GM04504 (cell line): Measurements from ENCODE around the gene GUCY2D.

ENCODE experiments used
- DNase-seq: peaks from one replicate; pipeline ENCODE4 v3.0.0-alpha.2; 2012; ENCODE audit warnings: low read depth

The GUCY2D gene

DNA sequence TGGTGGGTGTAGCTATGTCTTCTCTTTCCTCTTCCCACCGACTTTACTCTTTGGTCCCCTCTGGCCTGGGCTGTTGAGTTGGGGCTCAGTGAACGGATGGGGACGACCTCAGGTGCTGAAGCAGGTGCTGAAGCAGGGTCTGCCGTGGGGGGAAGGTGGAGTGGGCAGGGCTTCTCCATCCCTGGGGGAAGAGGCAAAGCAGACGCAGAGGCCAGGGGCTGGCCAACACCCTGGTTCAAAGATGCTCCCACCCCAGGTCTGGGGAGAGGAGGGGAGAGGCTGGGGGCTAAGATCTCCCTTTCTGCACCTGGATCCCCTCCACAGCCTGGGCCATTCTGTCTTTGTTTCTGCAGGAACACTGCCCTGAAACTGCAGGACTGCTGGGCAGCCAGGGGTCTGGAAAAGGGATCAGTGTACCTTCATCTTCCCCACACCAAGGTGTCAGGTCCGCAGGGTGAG lies 62.2 kb downstream of the GUCY2D start:
- no peak for DNase-seq

DNA sequence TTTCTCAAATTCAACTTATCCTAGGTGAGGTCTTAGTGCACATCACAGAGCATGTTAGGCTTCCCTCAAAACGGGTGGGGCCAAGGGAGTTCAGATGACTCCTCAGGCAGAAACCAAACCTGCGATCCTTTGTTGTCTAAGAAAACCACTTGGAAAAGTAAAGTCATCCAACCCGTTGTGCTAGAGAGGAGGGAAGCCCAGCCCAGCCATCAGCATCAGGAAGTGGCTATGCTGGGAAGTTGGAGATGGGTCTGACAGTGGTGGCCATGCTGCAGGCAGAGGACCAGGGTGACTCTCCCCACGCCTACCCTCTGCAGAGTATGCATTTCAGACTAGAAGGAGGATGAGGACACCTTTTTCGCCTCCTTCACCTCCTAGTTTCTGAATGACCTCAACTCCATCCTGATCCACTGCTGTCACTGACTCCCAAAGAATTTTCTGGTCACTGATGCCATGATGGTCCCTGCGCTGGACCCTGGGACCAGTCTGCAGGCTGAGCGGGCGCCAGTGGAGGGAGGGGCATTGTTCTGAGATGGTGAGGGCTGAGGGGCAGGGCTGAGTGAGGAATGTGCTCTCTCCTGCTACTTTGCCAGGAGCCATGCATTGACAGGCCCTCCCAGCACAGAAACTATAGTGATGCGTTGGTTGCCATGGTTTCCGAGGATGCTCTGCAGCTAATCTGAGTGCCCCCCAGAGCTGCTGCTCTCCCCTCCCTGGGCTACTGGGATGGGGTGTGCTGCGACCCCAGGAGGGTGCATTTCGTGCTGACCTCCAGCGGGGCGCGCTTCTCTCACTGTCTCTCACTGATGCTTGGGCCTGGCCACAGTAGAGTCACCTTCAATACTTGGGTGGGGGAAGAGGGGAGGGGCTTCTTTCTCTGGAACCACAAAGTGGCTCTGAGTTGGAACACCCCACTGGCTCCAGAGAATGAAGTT lies 64.7 kb downstream of the GUCY2D start:
- DNase-seq, result no peak

DNA sequence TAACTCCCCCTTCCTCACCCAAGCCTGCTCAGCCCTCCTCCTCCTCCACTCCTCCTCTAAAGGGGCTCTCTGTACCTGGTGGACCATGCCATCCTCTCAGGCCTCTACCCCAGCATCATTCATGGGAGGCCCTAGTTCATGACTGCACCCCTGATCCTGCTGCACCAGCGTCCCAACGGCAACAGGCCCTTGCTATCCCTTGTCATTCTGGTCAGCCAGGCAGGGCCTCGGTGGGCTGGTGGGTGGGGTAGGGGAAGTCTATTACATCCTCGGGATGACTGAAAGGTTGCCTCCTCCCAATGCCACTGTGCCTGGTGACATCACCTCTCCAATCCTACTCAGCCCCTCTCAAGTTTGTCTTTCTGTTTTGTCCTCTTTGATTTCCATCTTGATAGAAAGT lies 65.4 kb downstream of the GUCY2D start:
- no peak for DNase-seq

DNA sequence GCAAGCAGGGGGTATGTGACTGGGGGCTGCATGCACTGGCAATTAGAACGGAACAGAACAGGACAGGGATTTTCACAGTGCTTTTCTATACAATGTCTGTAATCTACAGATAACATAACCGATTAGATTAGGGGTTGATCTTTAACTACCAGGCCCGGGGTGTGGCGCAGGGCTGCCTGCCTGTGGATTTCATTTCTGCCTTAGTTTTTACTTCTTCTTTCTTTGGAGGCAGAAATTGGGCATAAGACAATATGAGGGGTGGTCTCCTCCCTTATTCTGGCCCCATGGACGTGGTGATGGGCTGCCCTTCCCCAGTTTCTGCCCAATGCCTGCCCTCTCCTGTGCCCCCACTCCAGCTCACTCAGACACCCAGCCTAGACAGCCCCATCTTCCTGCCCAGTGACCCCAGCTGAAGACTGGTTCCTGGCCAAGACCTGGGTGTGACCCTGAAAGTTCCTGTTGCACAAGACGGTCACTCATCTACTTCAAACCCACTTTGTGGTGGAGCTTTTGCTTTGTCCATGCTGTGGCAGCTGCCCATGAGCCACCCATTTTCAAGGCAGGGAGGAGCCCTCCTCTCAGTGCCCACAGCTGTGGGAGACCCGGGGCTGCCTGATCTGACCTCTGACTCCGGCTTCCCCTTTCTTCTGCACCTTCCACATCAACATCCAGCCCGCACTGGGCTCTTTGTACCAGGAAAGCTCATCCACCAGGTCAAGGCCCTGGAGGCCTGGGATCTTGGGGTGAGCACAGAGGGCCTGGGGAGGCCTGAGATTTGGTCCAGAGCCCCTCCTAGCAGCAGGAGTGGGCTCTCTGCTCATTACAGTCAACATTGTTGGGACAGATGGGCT lies 66.5 kb downstream of the GUCY2D start:
- DNase-seq, result no peak

DNA sequence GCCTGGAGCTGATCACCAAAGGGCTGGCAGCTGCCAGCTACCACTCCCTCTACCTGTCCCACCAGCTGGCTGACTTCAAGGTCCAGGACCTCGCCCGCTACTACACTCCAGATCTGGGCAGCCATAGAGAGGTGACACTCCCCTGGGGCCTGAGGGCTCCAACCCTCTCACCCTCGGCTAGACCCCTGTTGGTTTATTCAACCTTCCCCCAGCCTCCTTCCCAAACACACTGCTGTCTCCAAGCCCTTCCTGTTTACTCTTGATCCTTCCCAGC lies 67.1 kb downstream of the GUCY2D start:
- DNase-seq, result no peak
